Effector CD4-positive, alpha-beta T cell (primary cell): Measurements from ENCODE around the gene BCCIP.
A peak's percentile ranks its signal among the peaks of the same experiment; 100 is the strongest.

Source experiments
- DNase-seq: peaks from one replicate; pipeline ENCODE4 v3.0.0-alpha.2; 2020
- total RNA-seq: gene quantifications from one replicate; lab custom pipeline; 2026; lab: John Stamatoyannopoulos, UW

The BCCIP gene
- total RNA-seq = 35.8 reads per million, percentile 60 among the genes with 10 or more reads in this experiment

GRCh38 chr10:125822878-125823662 is at the start of gene BCCIP, which contains the start of gene UROS:
Gene BCCIP, plus strand, starts transcription at chr10:125823546. Its CDS starts 12 bp downstream, at chr10:125823558.
Gene UROS, minus strand, starts transcription at chr10:125823258. Its CDS starts 6,759 bp downstream, at chr10:125816499.
- DNase-seq = peak; percentile 91

GRCh38 chr10:125773687-125774543 is 49.4 kb upstream of the BCCIP start:
- no peak for DNase-seq

GRCh38 chr10:125774581-125775191 is 48.7 kb upstream of the BCCIP start:
- no peak for DNase-seq

- no peak for DNase-seq
These were observed 47.7 kb upstream of the BCCIP start, which contains the start of gene MMP21 for GRCh38 chr10:125775491-125776106. Gene MMP21, minus strand, starts transcription at chr10:125775821. Its CDS starts 0 bp downstream, at chr10:125775821.

- DNase-seq = no peak
These were observed 45.5 kb upstream of the BCCIP start for GRCh38 chr10:125777806-125778205.

- no peak for DNase-seq
These were observed 44.8 kb upstream of the BCCIP start for GRCh38 chr10:125778556-125778955.

- DNase-seq = no peak
These were observed 43.7 kb upstream of the BCCIP start for GRCh38 chr10:125779403-125780327.

- no peak for DNase-seq
These were observed 42.0 kb upstream of the BCCIP start for GRCh38 chr10:125781374-125781773.

GRCh38 chr10:125782054-125782453 is 41.3 kb upstream of the BCCIP start:
- no peak for DNase-seq

- DNase-seq = no peak
These were observed 40.7 kb upstream of the BCCIP start for GRCh38 chr10:125782616-125783015.

- DNase-seq = no peak
These were observed 39.9 kb upstream of the BCCIP start for GRCh38 chr10:125783408-125783807.

GRCh38 chr10:125783957-125784356 is 39.4 kb upstream of the BCCIP start:
- DNase-seq = no peak

- no peak for DNase-seq
These were observed 37.6 kb upstream of the BCCIP start for GRCh38 chr10:125785791-125786190.

GRCh38 chr10:125788156-125789034 is 35.0 kb upstream of the BCCIP start:
- DNase-seq = no peak

- no peak for DNase-seq
These were observed 30.7 kb upstream of the BCCIP start for GRCh38 chr10:125792342-125793300.

- DNase-seq = no peak
These were observed 28.2 kb upstream of the BCCIP start for GRCh38 chr10:125795128-125795527.

- no peak for DNase-seq
These were observed 27.6 kb upstream of the BCCIP start for GRCh38 chr10:125795637-125796190.

GRCh38 chr10:125797424-125797823 is 25.9 kb upstream of the BCCIP start:
- DNase-seq = no peak
